GM18870 (cell line): ENCODE data around the gene POLR1B.
"Not testable (repeated sequence)": the region's sequence is repeated elsewhere in the genome, so short reads cannot be mapped to it uniquely, and the experiment has no call there.

ENCODE experiments used
- ATAC-seq: cut with Tn5 transposase; IDR thresholded peaks from one replicate; pipeline ENCODE4 v1.9.1; 2021; ENCODE audit warnings: moderate library complexity; ENCODE audit not compliant: unreplicated experiment

Gene POLR1B, protein sequence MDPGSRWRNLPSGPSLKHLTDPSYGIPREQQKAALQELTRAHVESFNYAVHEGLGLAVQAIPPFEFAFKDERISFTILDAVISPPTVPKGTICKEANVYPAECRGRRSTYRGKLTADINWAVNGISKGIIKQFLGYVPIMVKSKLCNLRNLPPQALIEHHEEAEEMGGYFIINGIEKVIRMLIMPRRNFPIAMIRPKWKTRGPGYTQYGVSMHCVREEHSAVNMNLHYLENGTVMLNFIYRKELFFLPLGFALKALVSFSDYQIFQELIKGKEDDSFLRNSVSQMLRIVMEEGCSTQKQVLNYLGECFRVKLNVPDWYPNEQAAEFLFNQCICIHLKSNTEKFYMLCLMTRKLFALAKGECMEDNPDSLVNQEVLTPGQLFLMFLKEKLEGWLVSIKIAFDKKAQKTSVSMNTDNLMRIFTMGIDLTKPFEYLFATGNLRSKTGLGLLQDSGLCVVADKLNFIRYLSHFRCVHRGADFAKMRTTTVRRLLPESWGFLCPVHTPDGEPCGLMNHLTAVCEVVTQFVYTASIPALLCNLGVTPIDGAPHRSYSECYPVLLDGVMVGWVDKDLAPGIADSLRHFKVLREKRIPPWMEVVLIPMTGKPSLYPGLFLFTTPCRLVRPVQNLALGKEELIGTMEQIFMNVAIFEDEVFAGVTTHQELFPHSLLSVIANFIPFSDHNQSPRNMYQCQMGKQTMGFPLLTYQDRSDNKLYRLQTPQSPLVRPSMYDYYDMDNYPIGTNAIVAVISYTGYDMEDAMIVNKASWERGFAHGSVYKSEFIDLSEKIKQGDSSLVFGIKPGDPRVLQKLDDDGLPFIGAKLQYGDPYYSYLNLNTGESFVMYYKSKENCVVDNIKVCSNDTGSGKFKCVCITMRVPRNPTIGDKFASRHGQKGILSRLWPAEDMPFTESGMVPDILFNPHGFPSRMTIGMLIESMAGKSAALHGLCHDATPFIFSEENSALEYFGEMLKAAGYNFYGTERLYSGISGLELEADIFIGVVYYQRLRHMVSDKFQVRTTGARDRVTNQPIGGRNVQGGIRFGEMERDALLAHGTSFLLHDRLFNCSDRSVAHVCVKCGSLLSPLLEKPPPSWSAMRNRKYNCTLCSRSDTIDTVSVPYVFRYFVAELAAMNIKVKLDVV

DNA sequence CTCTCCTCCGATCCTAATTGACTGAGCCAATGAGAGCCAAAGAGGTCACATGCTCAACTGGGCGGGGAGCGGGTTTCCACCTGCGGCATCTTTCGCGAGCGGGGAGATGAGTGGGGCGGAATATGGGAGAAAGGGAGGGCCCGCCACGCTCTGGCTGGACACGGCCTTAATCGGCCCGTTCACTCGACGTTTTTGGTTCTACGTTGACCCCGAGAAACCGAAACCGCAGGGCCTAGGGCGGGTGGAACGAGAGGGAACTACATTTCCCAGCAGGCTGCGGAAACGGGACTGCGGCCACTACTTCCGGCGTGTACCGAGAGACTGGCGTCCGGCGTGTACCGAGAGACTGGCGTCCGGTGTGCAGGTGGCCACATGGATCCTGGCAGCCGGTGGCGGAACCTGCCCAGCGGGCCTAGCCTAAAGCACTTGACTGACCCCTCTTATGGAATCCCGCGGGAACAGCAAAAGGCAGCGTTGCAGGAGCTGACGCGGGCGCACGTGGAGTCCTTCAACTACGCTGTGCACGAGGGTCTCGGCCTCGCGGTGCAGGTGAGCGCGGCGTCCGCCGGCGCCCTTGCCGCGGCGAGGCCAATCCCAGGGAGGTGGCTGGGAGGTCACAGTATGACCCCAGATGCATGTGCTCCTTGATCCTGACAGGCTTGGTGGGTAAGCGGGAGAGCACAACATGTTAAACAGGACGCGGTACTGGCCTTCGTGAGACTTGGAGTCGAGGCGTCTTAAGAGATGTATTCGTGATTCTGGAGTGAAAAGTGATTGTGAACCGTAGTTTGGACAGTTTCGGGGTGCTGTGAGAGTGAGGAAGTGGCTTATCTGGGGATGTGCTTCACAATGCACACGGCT, at the start of gene POLR1B:
Gene POLR1B, plus strand, starts transcription at position 343 of the 861 bp plus-strand sequence. Its CDS starts 30 bp downstream, at position 373.
- ATAC-seq: peak; percentile 71

DNA sequence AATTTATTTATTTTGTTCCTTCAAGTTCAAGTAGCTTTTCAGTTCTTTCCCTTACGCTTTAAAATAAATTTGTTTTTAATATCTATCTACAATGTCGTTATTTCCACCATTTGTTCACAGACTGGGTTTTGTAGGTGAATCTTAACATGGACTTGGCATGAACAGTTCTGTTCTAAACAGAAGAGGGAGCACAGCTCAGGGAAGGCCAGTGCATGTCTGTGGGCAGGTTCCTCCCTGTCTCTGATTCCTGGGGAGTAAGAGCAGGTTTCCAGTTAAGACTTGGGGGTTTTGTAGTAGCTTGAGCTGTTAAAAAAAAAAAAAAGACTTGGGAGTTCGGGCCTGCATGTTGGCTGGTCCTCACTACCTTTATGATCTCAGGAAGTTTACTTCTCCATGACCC, 49.2 kb upstream of the POLR1B start:
- no peak for ATAC-seq

DNA sequence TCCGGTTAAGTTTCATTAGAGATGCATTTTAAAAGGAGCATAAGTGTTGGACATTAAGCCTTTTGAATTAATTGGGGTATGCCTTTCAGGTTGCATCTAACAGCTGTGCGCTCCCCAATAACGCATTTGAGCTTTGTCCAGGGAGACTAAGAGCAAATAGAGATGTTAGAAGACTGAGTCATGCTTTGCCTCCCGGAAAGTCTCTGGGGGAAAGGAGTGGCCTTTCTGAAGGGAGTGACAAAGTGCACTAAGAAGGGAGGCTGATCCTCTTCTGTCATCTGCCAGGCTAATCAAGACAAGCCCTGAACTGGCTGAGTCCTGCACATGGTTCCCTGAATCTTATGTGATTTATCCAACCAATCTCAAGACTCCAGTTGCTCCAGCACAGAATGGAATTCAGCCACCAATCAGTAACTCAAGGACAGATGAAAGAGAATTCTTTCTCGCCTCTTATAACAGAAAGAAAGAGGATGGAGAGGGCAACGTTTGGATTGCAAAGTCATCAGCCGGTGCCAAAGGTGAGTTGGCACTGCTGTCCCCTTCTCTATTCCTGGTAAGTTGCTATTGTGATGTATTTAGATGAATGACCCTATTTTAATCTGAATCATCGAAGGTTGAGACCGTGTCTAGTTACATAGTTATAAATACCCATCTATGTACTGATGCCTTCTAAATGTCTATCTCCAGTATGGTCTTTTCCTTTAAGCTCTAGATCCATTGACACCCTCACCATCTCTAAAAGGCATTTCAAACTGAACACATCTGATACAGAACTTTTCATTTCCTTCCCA, 48.2 kb upstream of the POLR1B start:
- no peak for ATAC-seq

DNA sequence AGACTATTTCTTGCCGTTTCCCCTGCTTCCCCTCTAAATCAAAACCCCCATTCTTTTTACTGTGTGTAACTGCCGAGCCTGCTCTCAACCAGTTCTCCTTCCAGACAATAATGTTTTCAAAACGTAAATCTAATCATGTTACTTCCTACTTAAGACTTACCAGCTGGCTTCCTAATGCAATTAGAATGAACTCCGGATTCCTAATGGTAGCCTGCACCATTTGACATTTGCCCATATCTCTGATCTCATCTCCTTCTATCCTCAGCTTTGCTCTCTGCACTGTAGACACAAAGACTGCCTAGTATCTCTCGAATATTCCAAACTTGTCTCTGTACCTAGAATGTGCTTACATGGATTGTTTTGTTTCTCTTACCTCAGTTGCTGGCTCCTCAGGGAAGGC, 47.4 kb upstream of the POLR1B start:
- ATAC-seq: no peak

DNA sequence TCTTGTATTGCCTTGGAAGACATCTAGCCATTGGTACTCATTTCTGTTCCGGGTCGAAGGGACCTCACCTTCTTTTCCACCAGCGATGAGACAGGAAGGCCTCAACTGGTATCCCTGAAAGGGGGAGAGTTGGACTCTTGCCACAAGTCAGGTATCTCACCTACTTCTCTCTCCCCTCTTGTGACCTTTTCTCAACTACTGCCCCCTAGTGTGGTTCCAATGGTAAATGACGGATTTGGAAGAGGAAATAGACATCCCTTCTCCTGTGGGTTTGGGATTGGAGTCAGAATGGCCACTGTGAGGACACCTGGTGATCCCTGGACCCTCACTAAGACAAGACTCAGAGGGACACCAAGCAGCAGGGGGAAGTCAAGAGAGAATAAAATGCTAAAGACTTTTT, 46.4 kb upstream of the POLR1B start:
- not testable (repeated sequence) for ATAC-seq

DNA sequence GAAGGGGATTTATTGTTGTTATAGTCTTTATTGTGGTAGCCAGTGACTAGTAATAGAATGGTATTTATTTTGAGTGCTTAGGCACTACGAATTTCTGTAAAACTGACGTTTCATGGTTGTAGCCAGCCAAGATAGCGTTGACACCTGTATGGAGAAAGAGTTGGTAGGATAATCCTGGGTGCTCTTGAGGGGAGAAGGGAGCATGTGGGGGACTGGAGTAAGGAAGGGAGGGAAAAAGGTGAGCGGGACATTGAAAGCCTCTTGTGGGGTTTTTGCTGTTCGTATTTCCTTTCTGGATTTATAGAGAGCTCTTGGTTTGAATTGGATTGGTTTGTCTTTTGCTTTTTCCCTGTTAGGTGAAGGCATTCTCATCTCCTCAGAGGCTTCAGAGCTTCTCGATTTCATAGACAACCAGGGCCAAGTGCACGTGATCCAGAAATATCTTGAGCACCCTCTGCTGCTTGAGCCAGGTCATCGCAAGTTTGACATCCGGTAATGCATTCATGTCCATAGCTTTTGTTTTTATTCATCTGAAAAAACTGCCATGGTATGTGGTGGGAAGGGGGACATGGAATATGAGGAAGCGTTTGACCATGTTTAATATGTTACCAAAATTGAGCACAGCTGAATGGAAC, 41.3 kb upstream of the POLR1B start:
- not testable (repeated sequence) for ATAC-seq

DNA sequence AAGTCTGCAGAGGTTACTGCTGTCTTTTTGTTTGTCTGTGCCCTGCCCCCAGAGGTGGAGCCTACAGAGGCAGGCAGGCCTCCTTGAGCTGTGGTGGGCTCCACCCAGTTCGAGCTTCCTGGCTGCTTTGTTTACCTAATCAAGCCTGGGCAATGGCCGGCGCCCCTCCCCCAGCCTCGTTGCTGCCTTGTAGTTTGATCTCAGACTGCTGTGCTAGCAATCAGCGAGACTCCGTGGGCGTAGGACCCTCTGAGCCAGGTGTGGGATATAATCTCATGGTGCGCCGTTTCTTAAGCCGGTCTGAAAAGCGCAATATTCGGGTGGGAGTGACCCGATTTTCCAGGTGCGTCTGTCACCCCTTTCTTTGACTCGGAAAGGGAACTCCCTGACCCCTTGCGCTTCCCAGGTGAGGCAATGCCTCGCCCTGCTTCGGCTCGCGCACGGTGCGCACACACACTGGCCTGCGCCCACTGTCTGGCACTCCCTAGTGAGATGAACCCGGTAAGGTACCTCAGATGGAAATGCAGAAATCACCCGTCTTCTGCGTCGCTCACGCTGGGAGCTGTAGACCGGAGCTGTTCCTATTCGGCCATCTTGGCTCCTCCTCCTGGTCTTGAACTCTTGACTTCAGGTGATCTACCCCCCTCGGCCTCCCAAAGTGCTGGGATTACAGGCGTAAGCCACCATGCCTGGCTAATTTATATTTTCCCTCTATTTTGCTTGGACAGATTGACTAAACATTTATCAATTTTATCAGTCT, 32.8 kb upstream of the POLR1B start:
- ATAC-seq: not testable (repeated sequence)

DNA sequence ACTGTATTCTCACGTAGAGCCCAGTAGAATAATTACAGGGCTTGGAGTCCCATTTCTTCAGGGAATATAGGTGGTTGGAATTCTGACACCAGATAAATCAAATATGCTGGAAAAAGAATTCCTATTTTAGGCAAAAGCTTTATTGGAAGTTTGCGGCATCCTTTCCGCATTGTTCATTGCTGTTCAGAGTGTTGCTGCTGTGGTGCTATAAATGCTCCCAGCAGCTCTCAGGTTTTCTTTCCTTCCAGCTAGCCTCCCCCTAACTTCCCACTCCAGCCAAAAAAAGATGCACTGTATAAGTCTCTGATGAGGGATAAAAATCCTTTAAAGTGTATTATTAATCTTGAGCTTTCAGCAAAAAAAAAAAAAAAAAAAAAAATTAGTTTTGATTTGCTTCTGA, 25.5 kb upstream of the POLR1B start:
- no peak for ATAC-seq

DNA sequence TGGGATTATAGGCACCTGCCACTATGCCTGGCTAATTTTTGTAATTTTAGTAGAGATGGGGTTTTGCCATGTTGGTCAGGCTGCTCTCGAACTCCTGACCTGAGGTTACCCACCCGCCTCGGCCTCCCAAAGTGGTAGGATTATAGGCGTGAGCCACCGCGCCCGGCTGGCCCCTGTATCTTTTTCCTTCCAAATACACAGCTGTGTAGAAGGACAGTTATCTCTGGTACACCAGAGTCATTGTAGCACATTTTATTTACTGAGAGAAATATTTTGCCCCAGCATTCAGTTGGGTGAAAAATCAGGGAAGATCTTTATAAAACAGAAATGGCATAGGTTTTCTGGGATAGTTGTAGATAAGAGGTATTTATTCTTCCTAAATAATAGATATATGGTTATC, 23.5 kb upstream of the POLR1B start:
- no peak for ATAC-seq

DNA sequence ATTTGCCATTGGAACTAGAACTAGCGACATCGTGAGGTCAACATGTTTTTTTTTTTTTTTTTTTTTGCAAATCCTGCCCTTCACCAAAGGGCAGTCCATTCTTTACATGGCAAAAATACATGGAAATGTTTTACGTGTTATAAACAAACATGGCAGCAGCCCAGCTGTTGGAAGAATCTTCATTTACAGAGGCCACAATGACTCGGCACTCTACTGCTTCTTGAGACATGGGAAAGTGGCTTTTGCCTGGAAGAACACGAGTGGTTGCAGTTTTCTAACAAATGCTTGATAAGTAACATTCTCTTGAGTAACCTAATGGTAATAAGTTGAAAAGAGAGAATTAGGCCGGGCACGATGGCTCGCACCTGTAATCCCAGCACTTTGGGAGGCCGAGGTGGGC, 22.8 kb upstream of the POLR1B start:
- no peak for ATAC-seq

DNA sequence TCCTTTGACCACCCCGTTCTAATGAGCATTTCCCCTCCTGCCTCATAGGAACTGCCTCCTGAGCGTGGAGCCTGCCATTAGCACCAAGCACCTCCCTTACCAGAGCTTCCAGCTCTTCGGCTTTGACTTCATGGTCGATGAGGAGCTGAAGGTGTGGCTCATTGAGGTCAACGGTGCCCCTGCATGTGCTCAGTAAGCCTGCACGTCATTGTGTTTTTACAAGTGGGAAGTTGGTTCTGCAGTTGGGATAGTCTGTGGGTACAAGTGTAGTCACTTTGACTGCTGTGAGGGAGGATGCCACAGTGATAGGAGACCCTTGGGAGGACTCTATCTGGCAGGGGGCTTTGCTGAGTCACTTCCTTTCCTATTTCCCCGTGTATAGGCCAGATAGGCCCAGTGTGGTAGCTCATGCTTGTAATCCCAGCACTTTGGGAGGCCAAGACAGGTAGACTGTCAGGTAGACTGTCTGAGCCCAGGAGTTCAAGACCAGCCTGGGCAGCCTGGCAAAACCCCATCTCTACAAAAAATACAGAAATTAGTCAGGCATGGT, 22.0 kb upstream of the POLR1B start:
- no peak for ATAC-seq

DNA sequence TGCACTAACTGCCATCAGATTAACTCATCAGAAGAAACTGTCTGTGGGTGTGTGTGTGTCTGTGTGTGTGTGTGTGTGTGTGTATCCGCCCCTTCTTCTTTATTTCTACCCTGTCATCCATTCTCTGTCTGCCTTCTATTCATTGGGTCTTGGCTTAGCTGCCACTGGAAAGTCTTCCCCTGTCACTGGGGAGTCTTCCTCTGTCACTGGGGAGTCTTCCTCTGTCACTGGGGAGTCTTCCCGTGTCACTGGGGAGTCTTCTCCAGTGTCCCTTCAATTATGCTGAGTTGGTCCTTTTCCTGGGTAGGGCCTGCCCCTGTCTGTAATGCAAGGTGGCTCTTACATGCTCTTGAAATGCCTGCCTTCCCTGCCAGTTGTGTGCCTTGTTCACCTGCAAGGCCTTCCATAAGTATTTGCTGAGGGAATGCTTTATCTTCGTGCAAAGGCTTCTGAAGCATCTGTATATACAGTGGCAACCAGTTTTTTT, 18.9 kb upstream of the POLR1B start:
- ATAC-seq: no peak

DNA sequence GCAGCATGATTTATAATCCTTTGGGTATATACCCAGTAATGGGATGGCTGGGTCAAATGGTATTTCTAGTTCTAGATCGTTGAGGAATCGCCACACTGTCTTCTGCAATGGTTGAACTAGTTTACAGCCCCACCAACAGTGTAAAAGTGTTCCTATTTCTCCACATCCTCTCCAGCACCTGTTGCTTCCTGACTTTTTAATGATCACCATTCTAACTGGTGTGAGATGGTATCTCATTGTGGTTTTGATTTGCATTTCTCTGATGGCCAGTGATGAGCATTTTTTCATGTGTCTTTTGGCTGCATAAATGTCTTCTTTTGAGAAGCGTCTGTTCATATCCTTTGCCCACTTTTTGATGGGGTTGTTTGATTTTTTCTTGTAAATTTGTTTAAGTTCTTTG, 18.0 kb upstream of the POLR1B start:
- not testable (repeated sequence) for ATAC-seq

DNA sequence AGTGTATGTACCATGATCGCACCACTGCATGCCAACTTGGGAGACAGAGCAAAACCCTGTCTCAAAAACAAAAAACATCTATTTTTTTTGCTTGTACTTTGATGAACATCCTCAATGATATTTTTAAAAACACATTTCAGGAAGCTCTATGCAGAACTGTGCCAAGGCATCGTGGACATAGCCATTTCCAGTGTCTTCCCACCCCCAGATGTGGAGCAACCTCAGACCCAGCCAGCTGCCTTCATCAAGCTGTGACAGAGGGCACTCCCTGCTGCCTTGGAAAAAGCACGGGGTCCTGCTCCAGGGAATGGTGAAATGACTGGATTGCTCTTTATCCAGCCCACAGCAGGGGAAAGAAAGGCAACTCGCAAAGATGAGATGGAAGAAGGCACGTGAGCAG, 13.7 kb upstream of the POLR1B start:
- ATAC-seq: no peak

DNA sequence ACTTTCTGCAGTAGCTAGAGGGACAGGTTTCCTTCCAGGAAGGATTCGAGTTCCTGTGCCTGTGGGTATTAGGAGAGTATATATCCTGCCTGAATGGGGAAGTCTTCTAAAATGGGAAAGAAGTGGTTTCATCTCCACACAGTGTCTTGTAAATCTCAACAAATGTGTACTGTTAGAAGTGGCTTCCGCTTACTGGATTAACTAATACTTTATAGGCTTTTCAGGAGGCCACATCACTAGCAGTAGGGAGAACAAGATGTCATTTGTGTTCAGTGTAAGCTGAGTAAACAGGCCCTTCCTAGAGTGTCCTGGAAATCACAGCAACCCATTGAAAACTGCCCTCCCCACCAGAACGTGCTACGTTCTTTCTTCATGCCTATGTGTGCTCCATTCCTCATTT, 12.5 kb upstream of the POLR1B start:
- ATAC-seq: no peak

DNA sequence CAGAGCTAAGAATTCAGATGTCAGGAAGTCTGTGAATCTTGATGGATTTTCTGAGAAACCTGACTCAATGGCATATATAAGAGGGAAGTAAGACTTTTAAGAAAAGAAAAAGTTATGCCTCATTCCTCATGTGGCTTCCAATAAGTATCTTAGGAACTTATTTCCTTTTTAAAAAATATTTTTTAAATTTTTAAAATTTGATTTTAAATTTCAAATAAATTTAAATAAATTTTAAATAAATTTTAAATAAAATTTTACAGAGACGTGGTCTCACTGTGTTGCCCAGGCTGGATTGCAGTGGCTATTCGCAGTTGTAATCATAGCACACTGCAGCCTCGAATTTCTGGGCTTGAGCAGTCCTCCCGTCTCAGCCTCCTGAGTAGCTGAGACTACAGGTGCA, 11.5 kb upstream of the POLR1B start:
- no peak for ATAC-seq

DNA sequence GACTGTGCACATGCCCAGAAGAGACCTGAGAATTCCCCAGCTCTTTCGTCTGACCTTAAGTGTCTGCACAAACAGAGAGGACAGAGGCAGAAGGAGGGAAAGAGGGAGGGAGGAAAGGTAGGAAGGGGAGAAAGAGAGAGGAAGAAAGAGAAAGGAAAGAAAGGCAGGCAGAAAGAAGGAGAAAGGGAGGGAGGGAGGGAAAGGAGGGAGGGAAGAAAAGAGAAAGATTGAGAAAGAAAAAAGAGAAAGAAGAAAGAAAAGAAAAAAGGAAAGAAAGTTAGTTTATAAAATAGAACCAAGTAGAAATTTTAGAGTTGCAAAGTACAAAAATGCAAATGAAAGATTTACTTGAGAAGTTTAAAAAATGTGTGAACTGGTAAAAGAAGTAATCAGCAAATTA, 7.4 kb upstream of the POLR1B start:
- no peak for ATAC-seq

DNA sequence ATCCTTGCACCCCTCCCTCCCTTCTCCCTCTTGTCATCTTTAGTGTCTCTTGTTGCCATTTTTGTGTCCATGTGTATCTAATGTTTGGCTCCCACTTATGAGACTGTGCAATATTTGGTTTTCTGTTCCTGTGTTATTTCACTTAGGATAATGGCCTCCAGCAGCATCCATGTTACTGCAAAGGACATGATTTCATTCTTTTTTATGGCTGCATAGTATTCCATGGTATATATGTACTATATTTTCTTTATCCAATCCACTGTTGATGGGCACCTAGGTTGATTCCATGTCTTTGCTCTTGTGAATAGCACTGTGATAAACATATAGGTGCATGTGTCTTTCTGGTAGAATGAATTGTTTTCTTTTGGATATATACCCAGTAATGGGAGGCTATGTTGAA, 5.6 kb upstream of the POLR1B start:
- not testable (repeated sequence) for ATAC-seq
